Measurements from ENCODE around the gene PMIS2.

The PMIS2 gene

DNA sequence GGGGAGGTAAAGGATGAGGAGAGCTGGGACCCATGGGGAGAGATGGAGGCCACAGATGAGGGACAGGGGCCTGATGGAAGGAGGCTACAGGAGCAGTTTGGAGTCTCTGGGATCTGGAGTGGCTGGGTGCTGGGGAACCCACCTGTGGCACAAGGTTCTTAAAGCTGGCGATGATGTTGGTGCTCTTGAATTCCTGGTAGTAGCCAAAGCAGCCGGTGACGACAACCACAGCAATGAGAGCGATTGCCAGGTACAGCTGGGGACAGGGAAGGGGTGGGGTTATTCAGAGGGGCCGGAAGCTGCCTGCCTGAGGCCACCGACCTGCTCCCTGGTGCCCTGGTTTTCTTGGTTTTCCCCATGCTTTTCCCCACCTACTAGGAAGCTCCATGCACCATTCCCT lies 25.3 kb upstream of the PMIS2 start:
- no peak overlapping the region for H3K4me3 ChIP-seq (ENCODE audit: low read depth, low read length)
- TF ChIP-seq, protein P1, sequence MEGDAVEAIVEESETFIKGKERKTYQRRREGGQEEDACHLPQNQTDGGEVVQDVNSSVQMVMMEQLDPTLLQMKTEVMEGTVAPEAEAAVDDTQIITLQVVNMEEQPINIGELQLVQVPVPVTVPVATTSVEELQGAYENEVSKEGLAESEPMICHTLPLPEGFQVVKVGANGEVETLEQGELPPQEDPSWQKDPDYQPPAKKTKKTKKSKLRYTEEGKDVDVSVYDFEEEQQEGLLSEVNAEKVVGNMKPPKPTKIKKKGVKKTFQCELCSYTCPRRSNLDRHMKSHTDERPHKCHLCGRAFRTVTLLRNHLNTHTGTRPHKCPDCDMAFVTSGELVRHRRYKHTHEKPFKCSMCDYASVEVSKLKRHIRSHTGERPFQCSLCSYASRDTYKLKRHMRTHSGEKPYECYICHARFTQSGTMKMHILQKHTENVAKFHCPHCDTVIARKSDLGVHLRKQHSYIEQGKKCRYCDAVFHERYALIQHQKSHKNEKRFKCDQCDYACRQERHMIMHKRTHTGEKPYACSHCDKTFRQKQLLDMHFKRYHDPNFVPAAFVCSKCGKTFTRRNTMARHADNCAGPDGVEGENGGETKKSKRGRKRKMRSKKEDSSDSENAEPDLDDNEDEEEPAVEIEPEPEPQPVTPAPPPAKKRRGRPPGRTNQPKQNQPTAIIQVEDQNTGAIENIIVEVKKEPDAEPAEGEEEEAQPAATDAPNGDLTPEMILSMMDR (IDR thresholded peaks at IDR 0.05; ENCODE audit: low read depth, low read length, missing control alignments), result no peak
- DNase-seq (ENCODE audit: low read depth), result no peak

GRCh38 chr19:35561436-35561835 lies 24.5 kb upstream of the PMIS2 start:
- no peak for DNase-seq (ENCODE audit: low read depth)
- TF ChIP-seq, protein P1 (IDR thresholded peaks at IDR 0.05; ENCODE audit: low read depth, low read length, missing control alignments), result no peak
- no peak overlapping the region for H3K4me3 ChIP-seq (ENCODE audit: low read depth, low read length)

DNA sequence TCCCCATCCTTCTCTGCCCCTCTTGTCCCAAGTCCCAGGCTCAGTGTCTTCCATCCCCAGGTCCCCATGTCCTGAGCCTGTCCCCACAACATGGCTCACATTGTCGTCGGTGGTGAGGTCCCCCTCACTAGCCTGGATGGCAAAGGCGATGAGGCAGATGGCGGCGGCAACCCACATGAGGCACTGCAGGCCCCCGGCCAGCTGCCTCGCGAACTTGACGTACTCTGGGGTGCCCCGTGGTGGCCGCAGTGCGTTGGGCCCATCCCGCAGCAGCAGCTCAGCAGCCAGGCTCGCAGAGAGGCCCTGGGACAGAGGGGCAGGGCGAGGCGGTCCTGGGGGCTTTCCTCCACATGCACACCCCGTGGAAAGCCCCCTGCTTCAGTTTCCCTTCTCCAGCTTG lies 23.6 kb upstream of the PMIS2 start:
- no peak for DNase-seq (ENCODE audit: low read depth)
- TF ChIP-seq, protein P1 (IDR thresholded peaks at IDR 0.05; ENCODE audit: low read depth, low read length, missing control alignments), result no peak
- no peak overlapping the region for H3K4me3 ChIP-seq (ENCODE audit: low read depth, low read length)

- H3K4me3 ChIP-seq (ENCODE audit: low read depth, low read length), result no peak overlapping the region
- TF ChIP-seq, protein P1 (IDR thresholded peaks at IDR 0.05; ENCODE audit: low read depth, low read length, missing control alignments), result no peak
Measured at GRCh38 chr19:35562776-35563175, 23.2 kb upstream of the PMIS2 start.

GRCh38 chr19:35563207-35563829 lies 22.7 kb upstream of the PMIS2 start, which contains the start of gene ATP4A:
ATP4A (minus strand) TSS chr19:35563658; CDS start chr19:35563629, 29 bp downstream.
- no peak within 1 kb of the TSS for H3K4me3 ChIP-seq (ENCODE audit: low read depth, low read length)
- no peak for DNase-seq (ENCODE audit: low read depth)
- TF ChIP-seq, protein P1 (IDR thresholded peaks at IDR 0.05; ENCODE audit: low read depth, low read length, missing control alignments), result no peak

More at GRCh38 chr19:35562776-35563175, 23.2 kb upstream of the PMIS2 start:
- no peak for DNase-seq (ENCODE audit: low read depth)

- no peak for DNase-seq (ENCODE audit: low read depth)
- no peak overlapping the region for H3K4me3 ChIP-seq (ENCODE audit: low read depth, low read length)
- TF ChIP-seq, protein P1 (IDR thresholded peaks at IDR 0.05; ENCODE audit: low read depth, low read length, missing control alignments), result no peak
Measured at GRCh38 chr19:35565016-35565856, 20.7 kb upstream of the PMIS2 start.

All from GM12864 (cell line).